Suppressor macrophage (primary cell): Measurements from ENCODE around the gene NKG7.
A peak's percentile ranks its signal among the peaks of the same experiment; 100 is the strongest.

Experiments used
- DNase-seq, 4 experiments: peaks; one replicate each; pipeline ENCODE4 v3.0.0-alpha.2; 2020 to 2022

The NKG7 gene

GRCh38 chr19:51359294-51359693, 13.2 kb downstream of the NKG7 start:
- DNase-seq, result no peak

- DNase-seq, result no peak
These were observed 14.5 kb downstream of the NKG7 start for GRCh38 chr19:51357952-51358351.

- DNase-seq, result no peak
These were observed 16.2 kb downstream of the NKG7 start for GRCh38 chr19:51356159-51356801.

- no peak for DNase-seq
These were observed 17.7 kb downstream of the NKG7 start for GRCh38 chr19:51354742-51355148.

GRCh38 chr19:51354103-51354741, 18.2 kb downstream of the NKG7 start:
- DNase-seq, result no peak

- no peak for DNase-seq
These were observed 19.6 kb downstream of the NKG7 start for GRCh38 chr19:51352783-51353360.

GRCh38 chr19:51351266-51351990, 21.0 kb downstream of the NKG7 start:
- no peak for DNase-seq

GRCh38 chr19:51347209-51347928, 25.1 kb downstream of the NKG7 start:
- no peak for DNase-seq

- DNase-seq, result no peak
These were observed 25.7 kb downstream of the NKG7 start for GRCh38 chr19:51346742-51347141.

- no peak for DNase-seq
These were observed 27.3 kb downstream of the NKG7 start for GRCh38 chr19:51345076-51345620.

GRCh38 chr19:51342631-51343569, 29.6 kb downstream of the NKG7 start:
- DNase-seq, result no peak

GRCh38 chr19:51341976-51342580, 30.4 kb downstream of the NKG7 start, which contains the start of gene VSIG10L:
Gene VSIG10L (minus strand): TSS chr19:51342139. CDS start chr19:51342124, 15 bp downstream.
- DNase-seq, result peak in 3 of 4 experiments; percentile 16 to 24 (median 18)

- DNase-seq, result no peak
These were observed 31.4 kb downstream of the NKG7 start for GRCh38 chr19:51341066-51341465.

- DNase-seq, result peak; percentile 98 to 99 (median 98)
These were observed 32.5 kb downstream of the NKG7 start for GRCh38 chr19:51339687-51340656.

GRCh38 chr19:51339313-51339686, 33.2 kb downstream of the NKG7 start:
- DNase-seq, result no peak

GRCh38 chr19:51338563-51339312, 33.7 kb downstream of the NKG7 start:
- peak; percentile 66 to 90 (median 76) for DNase-seq

- no peak for DNase-seq
These were observed 34.4 kb downstream of the NKG7 start for GRCh38 chr19:51337861-51338562.
